Brain microvascular endothelial cell (primary cell): Measurements from ENCODE around the gene FGF22.
"Not testable (repeated sequence)": the region's sequence is repeated elsewhere in the genome, so short reads cannot be mapped to it uniquely, and the experiment has no call there.

ENCODE experiments used
- DNase-seq: peaks from one replicate; pipeline ENCODE4 v3.0.0-alpha.2; 2020
- H3K27ac ChIP-seq: fragments of 250-450 bp; sonication (Bioruptor Pico); 2 replicates; pipeline ENCODE4 v1.5.1; 2020; ENCODE audit warnings: mild to moderate bottlenecking, moderate library complexity
- H3K27me3 ChIP-seq: fragments of 250-450 bp; sonication (Bioruptor Pico); replicated peaks from 2 replicates; pipeline ENCODE4 v1.5.1; 2020; ENCODE audit warnings: mild to moderate bottlenecking
- H3K36me3 ChIP-seq: fragments of 250-450 bp; sonication (Bioruptor Pico); replicated peaks from 2 replicates; pipeline ENCODE4 v1.5.1; 2020; ENCODE audit warnings: mild to moderate bottlenecking
- H3K4me3 ChIP-seq: 2 replicates; pipeline ENCODE4 v1.5.1; 2011; ENCODE audit warnings: low read depth, mild to moderate bottlenecking, control low read depth, low read length, moderate library complexity
- in situ Hi-C: cut with HindIII; loops from 2 replicates; pipeline ENCODE4 v1.10.0; 2017; ENCODE audit warnings: low sequenced_read_pairs, low pct_ligation_motif_present
- TF ChIP-seq, protein P1 (sequence below): IDR thresholded peaks from 2 replicates; pipeline ENCODE4 v1.5.1; 2011; ENCODE audit warnings: low read depth, mild to moderate bottlenecking, moderate library complexity, low read length, control low read depth, inconsistent platforms; ENCODE audit errors: missing control alignments

Gene FGF22

DNA sequence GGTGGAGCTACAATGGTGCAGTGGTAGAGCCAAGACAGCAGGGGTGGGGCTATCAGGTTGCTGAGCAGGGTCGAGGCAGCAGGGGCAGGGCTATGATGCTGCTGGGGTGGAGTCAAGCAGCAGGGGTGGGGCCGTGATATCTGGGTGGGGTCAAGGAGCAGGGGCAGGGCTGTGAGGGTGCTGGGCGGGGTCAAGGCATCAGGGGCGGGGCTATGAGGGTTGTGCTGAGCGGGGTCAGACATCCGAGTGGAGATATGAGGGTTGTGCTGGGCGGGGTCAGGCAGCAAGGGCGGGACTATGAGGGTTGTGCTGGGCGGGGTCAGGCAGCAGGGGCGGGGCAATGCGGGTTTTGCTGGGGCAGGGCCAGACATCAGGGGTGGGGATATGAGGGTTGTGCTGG lies 35.3 kb upstream of the FGF22 start:
- DNase-seq: no peak
- no peak overlapping the region for H3K27ac ChIP-seq
- TF ChIP-seq, protein P1, sequence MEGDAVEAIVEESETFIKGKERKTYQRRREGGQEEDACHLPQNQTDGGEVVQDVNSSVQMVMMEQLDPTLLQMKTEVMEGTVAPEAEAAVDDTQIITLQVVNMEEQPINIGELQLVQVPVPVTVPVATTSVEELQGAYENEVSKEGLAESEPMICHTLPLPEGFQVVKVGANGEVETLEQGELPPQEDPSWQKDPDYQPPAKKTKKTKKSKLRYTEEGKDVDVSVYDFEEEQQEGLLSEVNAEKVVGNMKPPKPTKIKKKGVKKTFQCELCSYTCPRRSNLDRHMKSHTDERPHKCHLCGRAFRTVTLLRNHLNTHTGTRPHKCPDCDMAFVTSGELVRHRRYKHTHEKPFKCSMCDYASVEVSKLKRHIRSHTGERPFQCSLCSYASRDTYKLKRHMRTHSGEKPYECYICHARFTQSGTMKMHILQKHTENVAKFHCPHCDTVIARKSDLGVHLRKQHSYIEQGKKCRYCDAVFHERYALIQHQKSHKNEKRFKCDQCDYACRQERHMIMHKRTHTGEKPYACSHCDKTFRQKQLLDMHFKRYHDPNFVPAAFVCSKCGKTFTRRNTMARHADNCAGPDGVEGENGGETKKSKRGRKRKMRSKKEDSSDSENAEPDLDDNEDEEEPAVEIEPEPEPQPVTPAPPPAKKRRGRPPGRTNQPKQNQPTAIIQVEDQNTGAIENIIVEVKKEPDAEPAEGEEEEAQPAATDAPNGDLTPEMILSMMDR: no peak
- no peaks in the 10 kb centered on the region for H3K36me3 ChIP-seq
- in situ Hi-C loops: no loop called here
- no peak overlapping the region for H3K4me3 ChIP-seq
- H3K27me3 ChIP-seq: no peaks in the 10 kb centered on the region

DNA sequence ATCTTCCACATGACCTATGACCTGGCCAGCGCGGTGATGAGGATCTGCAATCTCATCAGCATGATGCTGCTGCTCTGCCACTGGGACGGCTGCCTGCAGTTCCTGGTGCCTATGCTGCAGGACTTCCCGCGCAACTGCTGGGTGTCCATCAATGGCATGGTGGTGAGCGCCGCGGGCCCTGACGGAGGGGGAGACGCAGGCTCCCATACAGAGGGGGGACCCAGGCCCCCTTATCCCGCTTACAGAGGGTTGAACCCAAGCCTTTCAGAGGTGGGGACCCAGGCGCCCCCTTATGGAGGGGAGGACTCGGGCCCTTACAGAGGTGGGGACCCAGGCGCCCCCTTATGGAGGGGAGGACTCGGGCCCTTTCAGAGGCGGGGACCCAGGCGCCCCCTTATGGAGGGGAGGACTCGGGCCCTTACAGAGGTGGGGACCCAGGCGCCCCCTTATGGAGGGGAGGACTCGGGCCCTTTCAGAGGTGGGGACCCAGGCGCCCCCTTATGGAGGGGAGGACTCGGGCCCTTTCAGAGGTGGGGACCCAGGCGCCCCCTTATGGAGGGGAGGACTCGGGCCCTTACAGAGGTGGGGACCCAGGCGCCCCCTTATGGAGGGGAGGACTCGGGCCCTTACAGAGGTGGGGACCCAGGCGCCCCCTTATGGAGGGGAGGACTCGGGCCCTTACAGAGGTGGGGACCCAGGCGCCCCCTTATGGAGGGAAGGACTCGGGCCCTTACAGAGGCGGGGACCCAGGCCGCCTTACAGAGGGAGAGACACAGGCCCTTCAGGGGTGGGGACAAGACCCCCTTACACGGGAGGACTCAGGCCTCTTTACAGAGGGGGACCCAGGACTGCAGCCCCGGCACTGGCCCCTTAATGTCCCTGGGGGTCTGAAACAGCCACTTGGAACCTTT lies 34.4 kb upstream of the FGF22 start:
- H3K36me3 ChIP-seq, H3K27ac ChIP-seq, DNase-seq, H3K27me3 ChIP-seq, H3K4me3 ChIP-seq, in situ Hi-C loops: not testable (repeated sequence)

DNA sequence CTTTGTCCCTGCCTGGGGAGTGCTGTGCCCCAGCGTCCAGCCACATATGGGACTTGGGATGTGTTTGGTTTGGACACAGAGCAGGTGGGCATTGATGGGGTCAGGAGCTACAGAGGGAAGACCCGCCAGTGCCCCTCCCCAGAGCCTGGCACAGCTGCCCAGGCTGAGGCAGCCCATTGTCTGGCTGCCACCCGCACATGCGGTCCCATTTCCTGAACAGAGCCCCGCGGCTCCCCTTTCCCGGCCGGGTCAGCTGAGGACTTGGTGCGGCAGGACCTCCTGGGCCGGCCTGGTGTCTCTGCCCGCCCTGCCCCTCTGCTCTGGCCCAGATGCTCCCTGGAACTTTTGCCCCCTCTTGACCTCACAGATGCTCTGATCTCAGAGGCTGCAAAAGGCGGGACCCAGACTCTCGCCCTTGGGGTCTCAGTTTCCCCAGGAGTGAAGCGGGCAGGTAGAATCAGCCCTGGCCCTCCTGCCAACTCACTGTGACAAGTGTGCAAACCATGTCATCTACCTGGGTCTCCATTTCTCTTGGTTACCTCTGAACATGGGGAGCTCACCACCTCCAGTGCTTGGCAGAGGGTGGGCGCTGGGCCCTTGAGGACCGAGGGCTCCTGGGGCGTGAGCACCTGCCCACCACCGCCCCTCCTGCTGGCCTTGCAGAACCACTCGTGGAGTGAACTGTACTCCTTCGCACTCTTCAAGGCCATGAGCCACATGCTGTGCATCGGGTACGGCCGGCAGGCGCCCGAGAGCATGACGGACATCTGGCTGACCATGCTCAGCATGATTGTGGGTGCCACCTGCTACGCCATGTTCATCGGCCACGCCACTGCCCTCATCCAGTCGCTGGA lies 32.2 kb upstream of the FGF22 start:
- TF ChIP-seq, protein P1: no peak
- Histone ChIP-seq H3K36me3 (no peaks in the 10 kb centered on the region), H3K27ac (no peak overlapping the region), H3K27me3 (no peaks in the 10 kb centered on the region), H3K4me3 (no peak overlapping the region)
- DNase-seq: no peak
- in situ Hi-C loops: no loop called here

DNA sequence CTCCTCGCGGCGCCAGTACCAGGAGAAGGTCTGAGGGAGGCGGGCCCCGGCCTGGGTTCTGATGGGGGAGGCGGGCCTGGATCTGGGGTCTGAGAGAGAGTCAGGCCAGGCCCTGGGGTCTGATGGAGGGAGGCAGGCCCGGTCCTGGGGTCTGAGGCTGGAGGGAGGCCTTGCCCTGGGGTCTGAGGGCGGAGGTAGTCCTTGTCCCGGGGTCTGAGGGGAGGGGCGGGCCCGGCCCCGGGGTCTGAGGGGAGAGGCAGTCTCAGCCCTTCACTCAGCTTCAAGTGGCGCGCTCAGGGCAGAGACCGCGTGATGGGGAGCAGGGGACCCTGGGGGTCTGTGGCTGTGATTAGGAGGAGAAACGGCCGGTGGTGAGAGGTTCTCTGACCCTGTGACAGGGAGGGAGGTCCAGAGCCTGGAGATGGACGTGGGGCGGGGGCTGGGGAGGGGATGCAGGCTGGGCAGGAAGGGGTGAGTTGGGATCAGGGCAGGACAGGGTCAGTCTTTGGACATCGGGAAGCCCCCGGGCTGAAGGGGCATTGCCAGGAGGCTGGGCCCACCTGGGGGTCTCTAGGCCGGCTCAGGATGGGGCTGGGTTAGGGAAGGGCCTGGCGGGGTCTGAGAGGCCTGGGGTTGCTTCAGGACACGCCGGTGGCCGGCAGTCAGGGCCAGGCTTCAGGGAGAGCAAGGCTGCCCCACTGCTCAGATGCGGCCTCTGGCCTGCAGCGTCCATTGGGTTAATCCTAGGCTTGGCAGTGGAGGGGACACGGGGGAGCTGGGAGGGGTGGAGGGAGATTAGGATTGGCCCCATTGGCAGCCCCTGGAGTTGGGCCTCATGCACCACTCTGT lies 31.3 kb upstream of the FGF22 start:
- peaks cover 4% of the 10 kb centered on the region for H3K36me3 ChIP-seq
- no peak for DNase-seq
- no peak overlapping the region for H3K4me3 ChIP-seq
- H3K27me3 ChIP-seq: no peaks in the 10 kb centered on the region
- TF ChIP-seq, protein P1: no peak
- in situ Hi-C loops: no loop called here
- H3K27ac ChIP-seq: peak overlapping the region; percentile 96

DNA sequence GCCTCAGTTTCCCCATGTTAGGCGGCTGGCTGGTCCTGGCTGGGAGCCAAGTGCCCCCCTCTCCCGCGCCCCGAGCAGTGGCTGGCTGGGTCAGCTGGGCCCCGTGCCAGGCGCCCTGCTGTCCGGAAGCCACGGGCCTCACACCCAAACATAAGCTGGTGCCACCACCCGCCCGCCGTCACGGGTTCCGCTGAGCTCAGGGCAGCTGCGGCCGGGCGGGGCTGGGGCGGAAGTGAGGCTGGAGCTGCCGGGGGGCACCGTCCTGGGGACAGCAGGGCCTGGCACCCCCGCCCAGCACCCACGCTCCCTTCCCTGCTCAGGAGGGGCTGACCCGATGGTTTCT lies 30.7 kb upstream of the FGF22 start:
- H3K27ac ChIP-seq: peak overlapping the region; percentile 96

More for the DNA sequence above, 30.7 kb upstream of the FGF22 start:
- no peak for DNase-seq
- TF ChIP-seq, protein P1: no peak
- Histone ChIP-seq H3K27me3 (no peaks in the 10 kb centered on the region), H3K36me3 (peaks cover 4% of the 10 kb centered on the region), H3K4me3 (no peak overlapping the region)
- in situ Hi-C loops: no loop called here
